SK-N-SH treated with all-trans-retinoic acid at 6 μM for 48 hours (cell line): ENCODE data around the gene ZNF341.
A peak's percentile ranks its signal among the peaks of the same experiment; 100 is the strongest.

Experiments
- ATAC-seq: fragments of 200-7000 bp; cut with Tn5 transposase; 3 replicates; pipeline ENCODE4 v1.9.1; 2020; ENCODE audit warnings: mild to moderate bottlenecking, moderate library complexity
- BACH2 ChIP-seq: fragments of 250-450 bp; sonication (Bioruptor Pico); IDR thresholded peaks from 2 replicates; pipeline ENCODE4 v1.9.0; 2021; ENCODE audit warnings: mild to moderate bottlenecking, borderline replicate concordance
- PPARA ChIP-seq: fragments of 250-450 bp; sonication (Bioruptor Pico); IDR thresholded peaks from 2 replicates; pipeline ENCODE4 v1.5.0; 2020; ENCODE audit warnings: mild to moderate bottlenecking, borderline replicate concordance
- TCF4 ChIP-seq: fragments of 250-450 bp; sonication (Bioruptor Pico); IDR thresholded peaks from 2 replicates; pipeline ENCODE4 v1.8.0; 2021; ENCODE audit warnings: mild to moderate bottlenecking, moderate library complexity, borderline replicate concordance
- ZFP30 ChIP-seq: fragments of 450-650 bp; formaldehyde crosslinking; IDR thresholded peaks from 2 replicates; pipeline ENCODE4 v1.5.0; 2022; ENCODE audit warnings: mild to moderate bottlenecking, moderate library complexity
- ZNF565 ChIP-seq: fragments of 450-650 bp; formaldehyde crosslinking; conservative IDR thresholded peaks from 2 replicates; pipeline ENCODE4 v1.5.0; 2020; ENCODE audit warnings: low read depth, mild to moderate bottlenecking, moderate library complexity
- ZNF8 ChIP-seq: fragments of 450-650 bp; formaldehyde crosslinking; IDR thresholded peaks from 2 replicates; pipeline ENCODE4 v1.5.0; 2020; ENCODE audit warnings: mild to moderate bottlenecking, moderate library complexity
- TF ChIP-seq, protein P1 (sequence below): fragments of 250-450 bp; sonication (Bioruptor Pico); IDR thresholded peaks from 2 replicates; pipeline ENCODE4 v1.8.0; 2020; ENCODE audit warnings: mild to moderate bottlenecking, moderate library complexity, borderline replicate concordance
- TF ChIP-seq, protein P2 (sequence below): fragments of 250-450 bp; sonication (Bioruptor Pico); IDR thresholded peaks from 2 replicates; pipeline ENCODE4 v1.5.1; 2021; ENCODE audit warnings: mild to moderate bottlenecking, moderate library complexity
- TF ChIP-seq, protein P3 (sequence below): fragments of 250-450 bp; sonication (Bioruptor Pico); IDR thresholded peaks from 2 replicates; pipeline ENCODE4 v1.8.0; 2021; ENCODE audit warnings: low read depth, mild to moderate bottlenecking, moderate library complexity, borderline replicate concordance
- TF ChIP-seq, protein P4 (sequence below): fragments of 250-450 bp; sonication (Bioruptor Pico); IDR thresholded peaks from 2 replicates; pipeline ENCODE4 v1.5.0; 2020; ENCODE audit warnings: mild to moderate bottlenecking, moderate library complexity

ZNF341 gene

DNA sequence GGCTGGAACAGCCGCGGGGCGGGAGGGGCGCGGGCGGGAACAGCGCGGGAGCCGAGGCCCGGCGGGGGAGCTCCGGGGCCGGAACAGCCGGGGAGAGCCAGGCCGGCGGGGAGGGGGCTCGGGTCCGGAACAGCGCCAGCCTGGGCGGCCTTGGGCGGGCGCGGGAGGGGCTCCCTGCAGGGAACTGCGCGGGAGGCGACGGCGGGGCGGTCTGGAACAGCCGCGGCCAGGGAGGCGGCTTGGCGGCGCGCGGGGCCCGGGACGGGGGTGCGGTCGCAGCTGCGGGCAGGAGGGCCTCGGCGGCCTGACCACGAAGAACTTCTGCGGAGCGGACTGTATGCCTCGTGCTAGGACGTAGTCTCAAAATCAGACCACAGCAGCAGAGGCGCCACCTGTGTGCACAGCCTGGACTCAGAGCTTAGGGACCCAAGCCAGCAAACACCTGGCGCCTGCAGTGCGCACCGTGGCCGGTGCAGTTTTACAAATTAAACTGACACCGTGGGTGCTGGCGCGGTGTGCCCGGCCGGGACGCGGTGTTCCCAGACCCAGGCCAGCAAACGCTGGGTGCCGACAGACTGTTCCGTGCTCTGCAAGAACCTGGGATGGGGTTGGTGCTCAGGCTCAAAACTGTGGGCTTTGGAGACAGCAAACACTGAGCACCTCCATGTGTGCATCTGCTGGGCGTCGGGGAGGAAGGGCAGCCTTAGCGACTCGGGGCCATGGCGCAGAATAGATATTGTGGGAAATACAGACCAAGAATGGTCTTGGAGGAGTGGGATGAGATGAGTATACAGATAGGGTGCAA, 572 bp downstream of the ZNF341 start (continued):
- TF ChIP-seq, protein P1, sequence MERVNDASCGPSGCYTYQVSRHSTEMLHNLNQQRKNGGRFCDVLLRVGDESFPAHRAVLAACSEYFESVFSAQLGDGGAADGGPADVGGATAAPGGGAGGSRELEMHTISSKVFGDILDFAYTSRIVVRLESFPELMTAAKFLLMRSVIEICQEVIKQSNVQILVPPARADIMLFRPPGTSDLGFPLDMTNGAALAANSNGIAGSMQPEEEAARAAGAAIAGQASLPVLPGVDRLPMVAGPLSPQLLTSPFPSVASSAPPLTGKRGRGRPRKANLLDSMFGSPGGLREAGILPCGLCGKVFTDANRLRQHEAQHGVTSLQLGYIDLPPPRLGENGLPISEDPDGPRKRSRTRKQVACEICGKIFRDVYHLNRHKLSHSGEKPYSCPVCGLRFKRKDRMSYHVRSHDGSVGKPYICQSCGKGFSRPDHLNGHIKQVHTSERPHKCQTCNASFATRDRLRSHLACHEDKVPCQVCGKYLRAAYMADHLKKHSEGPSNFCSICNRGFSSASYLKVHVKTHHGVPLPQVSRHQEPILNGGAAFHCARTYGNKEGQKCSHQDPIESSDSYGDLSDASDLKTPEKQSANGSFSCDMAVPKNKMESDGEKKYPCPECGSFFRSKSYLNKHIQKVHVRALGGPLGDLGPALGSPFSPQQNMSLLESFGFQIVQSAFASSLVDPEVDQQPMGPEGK (CRISPR knock-in tag), result no peak
- TF ChIP-seq, all 23 proteins: peak for 2

DNA sequence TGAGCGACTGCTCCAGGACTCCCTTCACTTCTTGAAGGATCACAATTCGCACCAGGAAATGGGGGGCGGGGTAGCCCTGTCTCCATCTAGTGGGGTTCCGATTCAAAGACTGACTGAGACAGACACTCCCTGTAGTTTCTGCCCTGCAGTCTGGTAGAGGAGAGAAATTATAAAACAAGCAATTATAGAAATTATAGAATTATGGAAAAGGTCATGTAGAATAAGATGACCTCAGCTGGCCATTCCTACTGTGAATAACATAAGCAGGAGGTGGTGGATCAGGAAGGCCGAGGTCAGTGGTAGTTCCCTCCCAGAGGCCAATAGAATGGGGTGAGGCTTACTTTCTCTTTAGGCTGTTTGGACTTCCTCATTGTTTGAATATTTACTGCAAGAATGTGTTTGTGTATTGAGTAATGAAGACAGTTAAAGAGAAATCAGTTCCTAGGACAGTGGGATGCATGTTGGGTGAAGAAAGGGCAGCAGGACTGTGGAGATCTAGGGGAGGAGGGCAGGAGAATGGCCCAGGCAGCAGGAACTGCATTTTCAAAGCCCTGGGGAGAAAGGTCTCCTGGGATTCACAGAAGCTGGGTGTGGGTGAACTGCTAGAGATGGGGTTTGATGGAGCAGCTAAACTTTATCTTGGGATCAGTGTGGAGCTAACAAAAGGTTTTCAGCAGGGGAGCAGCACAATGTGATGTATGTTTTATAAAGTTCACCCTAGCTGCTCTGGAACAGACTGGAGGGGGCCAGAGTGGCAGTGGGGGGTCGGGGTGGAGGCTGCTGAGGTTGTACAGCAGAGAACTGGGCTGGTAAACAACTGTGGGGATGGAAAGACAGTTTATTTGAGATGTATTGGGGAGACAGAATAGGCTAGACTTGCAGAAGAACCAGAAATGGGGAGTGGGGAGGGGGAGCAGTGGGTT, 2.1 kb downstream of the ZNF341 start:
- ATAC-seq, result peak; percentile 62

DNA sequence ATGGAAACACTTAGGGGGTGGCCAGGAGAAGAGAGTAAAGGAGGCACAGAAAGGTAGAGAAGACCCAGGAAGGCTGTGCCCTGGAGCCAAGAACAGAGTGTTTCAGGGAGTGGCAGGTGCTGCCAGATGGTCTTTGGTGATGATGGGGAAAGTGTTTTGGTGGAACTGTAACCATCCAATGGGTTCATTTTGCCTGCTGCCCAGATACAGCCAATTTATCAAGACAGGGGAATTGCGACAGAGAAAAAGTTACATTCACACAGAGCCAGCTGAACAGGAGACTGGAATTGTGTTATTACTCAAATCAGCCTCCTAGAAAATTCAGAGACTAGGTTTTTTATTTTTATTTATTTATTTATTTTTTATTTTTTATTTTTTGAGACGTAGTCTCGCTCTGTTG, 5.2 kb downstream of the ZNF341 start:
- no peak for ATAC-seq

More for the DNA sequence above, 2.1 kb downstream of the ZNF341 start:
- TF ChIP-seq, protein P2, sequence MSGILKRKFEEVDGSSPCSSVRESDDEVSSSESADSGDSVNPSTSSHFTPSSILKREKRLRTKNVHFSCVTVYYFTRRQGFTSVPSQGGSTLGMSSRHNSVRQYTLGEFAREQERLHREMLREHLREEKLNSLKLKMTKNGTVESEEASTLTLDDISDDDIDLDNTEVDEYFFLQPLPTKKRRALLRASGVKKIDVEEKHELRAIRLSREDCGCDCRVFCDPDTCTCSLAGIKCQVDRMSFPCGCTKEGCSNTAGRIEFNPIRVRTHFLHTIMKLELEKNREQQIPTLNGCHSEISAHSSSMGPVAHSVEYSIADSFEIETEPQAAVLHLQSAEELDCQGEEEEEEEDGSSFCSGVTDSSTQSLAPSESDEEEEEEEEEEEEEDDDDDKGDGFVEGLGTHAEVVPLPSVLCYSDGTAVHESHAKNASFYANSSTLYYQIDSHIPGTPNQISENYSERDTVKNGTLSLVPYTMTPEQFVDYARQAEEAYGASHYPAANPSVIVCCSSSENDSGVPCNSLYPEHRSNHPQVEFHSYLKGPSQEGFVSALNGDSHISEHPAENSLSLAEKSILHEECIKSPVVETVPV (CRISPR knock-in tag), result no peak

More for the DNA sequence above, 5.2 kb downstream of the ZNF341 start:
- TF ChIP-seq ZFP30 (CRISPR knock-in tag), result no peak
- no peak for TF ChIP-seq ZNF565
- TF ChIP-seq, protein P3, sequence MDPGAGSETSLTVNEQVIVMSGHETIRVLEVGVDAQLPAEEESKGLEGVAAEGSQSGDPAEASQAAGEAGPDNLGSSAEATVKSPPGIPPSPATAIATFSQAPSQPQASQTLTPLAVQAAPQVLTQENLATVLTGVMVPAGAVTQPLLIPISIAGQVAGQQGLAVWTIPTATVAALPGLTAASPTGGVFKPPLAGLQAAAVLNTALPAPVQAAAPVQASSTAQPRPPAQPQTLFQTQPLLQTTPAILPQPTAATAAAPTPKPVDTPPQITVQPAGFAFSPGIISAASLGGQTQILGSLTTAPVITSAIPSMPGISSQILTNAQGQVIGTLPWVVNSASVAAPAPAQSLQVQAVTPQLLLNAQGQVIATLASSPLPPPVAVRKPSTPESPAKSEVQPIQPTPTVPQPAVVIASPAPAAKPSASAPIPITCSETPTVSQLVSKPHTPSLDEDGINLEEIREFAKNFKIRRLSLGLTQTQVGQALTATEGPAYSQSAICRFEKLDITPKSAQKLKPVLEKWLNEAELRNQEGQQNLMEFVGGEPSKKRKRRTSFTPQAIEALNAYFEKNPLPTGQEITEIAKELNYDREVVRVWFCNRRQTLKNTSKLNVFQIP (CRISPR knock-in tag), result no peak
- TF ChIP-seq, protein P2 (CRISPR knock-in tag), result no peak
- no peak for TF ChIP-seq PPARA
- no peak for TF ChIP-seq BACH2 (CRISPR knock-in tag)
- TF ChIP-seq, protein P1 (CRISPR knock-in tag), result no peak
- TF ChIP-seq TCF4 (CRISPR knock-in tag), result no peak
- TF ChIP-seq ZNF8 (CRISPR knock-in tag), result no peak
- TF ChIP-seq, protein P4, sequence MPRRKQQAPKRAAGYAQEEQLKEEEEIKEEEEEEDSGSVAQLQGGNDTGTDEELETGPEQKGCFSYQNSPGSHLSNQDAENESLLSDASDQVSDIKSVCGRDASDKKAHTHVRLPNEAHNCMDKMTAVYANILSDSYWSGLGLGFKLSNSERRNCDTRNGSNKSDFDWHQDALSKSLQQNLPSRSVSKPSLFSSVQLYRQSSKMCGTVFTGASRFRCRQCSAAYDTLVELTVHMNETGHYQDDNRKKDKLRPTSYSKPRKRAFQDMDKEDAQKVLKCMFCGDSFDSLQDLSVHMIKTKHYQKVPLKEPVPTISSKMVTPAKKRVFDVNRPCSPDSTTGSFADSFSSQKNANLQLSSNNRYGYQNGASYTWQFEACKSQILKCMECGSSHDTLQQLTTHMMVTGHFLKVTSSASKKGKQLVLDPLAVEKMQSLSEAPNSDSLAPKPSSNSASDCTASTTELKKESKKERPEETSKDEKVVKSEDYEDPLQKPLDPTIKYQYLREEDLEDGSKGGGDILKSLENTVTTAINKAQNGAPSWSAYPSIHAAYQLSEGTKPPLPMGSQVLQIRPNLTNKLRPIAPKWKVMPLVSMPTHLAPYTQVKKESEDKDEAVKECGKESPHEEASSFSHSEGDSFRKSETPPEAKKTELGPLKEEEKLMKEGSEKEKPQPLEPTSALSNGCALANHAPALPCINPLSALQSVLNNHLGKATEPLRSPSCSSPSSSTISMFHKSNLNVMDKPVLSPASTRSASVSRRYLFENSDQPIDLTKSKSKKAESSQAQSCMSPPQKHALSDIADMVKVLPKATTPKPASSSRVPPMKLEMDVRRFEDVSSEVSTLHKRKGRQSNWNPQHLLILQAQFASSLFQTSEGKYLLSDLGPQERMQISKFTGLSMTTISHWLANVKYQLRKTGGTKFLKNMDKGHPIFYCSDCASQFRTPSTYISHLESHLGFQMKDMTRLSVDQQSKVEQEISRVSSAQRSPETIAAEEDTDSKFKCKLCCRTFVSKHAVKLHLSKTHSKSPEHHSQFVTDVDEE (CRISPR knock-in tag), result no peak
